A549 (cell line): ENCODE results near the gene SLC30A1. TPM values are rescaled to one million over a fixed set of nuclear protein-coding genes. Genes with fewer than 3 reads are reported as not detected.

Source experiments
- ATAC-seq, 2 experiments: fragments of 200-7000 bp in 1 of 2; fragments of >200 bp in 1 of 2; cut with Nextera tagmentation in 1 of 2; cut with Tn5 transposase in 1 of 2; 3 replicates each; pipeline versions ENCODE4 v1.8.0 to v1.9.1; 2018 to 2020; ENCODE audit warnings: mild to moderate bottlenecking in 1 of 2, moderate library complexity in 1 of 2
- CTCF ChIA-PET: fragments of 300-600 bp; sonication (Branson Sonifier 250); formaldehyde crosslinking; extraction: SDS; loops from one replicate; lab custom pipeline; 2021; ENCODE audit warnings: antibody characterized with exemption, inconsistent platforms; lab: Yijun Ruan, JAX
- POLR2A ChIA-PET: fragments of 350-600 bp; formaldehyde crosslinking; extraction: SDS; loops from one replicate; lab custom pipeline; 2021; ENCODE audit warnings: antibody characterized with exemption, inconsistent platforms; lab: Yijun Ruan, JAX
- DNase-seq, 2 experiments: peaks; one replicate each; pipeline versions ENCODE4 v3.0.0 to v3.0.0-alpha.2; 2011 to 2016; ENCODE audit warnings: low read depth in 1 of 2, low spot score in 1 of 2
- FAIRE-seq: peaks from 2 replicates; lab custom pipeline; 2011; peaks lifted over from hg19 to GRCh38; lab: Jason Lieb, UNC
- H3K27ac ChIP-seq, 2 experiments: fragments of >200 bp; sonication (Bioruptor Twin); formaldehyde crosslinking; 3 replicates each; pipeline ENCODE4 v1.5.1; 2016 to 2017
- H3K4me1 ChIP-seq: fragments of >200 bp; sonication (Bioruptor Twin); formaldehyde crosslinking; 3 replicates; pipeline ENCODE4 v1.6.1; 2016
- H3K4me2 ChIP-seq: fragments of >200 bp; sonication (Bioruptor Twin); formaldehyde crosslinking; 3 replicates; pipeline ENCODE4 v1.6.1; 2016
- H3K4me3 ChIP-seq: fragments of >200 bp; sonication (Bioruptor Twin); formaldehyde crosslinking; 3 replicates; pipeline ENCODE4 v1.5.1; 2016
- H3K9me3 ChIP-seq: fragments of >200 bp; sonication (Bioruptor Twin); formaldehyde crosslinking; 3 replicates; pipeline ENCODE4 v1.6.1; 2016
- BHLHE40 ChIP-seq: IDR thresholded peaks from 2 replicates; pipeline ENCODE4 v1.6.1; 2012; ENCODE audit warnings: low read depth, low read length, inconsistent platforms
- CBX2 ChIP-seq: fragments of 200-600 bp; sonication (generic); IDR thresholded peaks from 2 replicates; pipeline ENCODE4 v1.6.1; 2016; ENCODE audit warnings: low read depth, mild to moderate bottlenecking, borderline replicate concordance
- CEBPB ChIP-seq, 2 experiments: fragments of >200 bp in 1 of 2; sonication (Bioruptor Twin) in 1 of 2; formaldehyde crosslinking in 1 of 2; IDR thresholded peaks; 2 replicates each; pipeline ENCODE4 v1.6.1; 2012 to 2016
- CHD2 ChIP-seq: fragments of 150-350 bp; IDR thresholded peaks from 2 replicates; pipeline ENCODE4 v1.6.1; 2014; ENCODE audit warnings: low read length; ENCODE audit not compliant: partially characterized antibody
- FOSL2 ChIP-seq, 2 experiments: fragments of 450-650 bp in 1 of 2; fragments of >200 bp in 1 of 2; sonication (Bioruptor Twin) in 1 of 2; formaldehyde crosslinking; IDR thresholded peaks; 2 replicates each; pipeline versions ENCODE4 v1.5.0 to v1.6.1; 2016 to 2020; ENCODE audit warnings: mild to moderate bottlenecking in 1 of 2, moderate library complexity in 1 of 2
- FOXS1 ChIP-seq: fragments of 250-450 bp; sonication (Bioruptor Pico); IDR thresholded peaks from 2 replicates; pipeline ENCODE4 v1.5.0; 2020; ENCODE audit warnings: mild to moderate bottlenecking, moderate library complexity
- GATA3 ChIP-seq: IDR thresholded peaks from 2 replicates; pipeline ENCODE4 v1.6.1; 2012; ENCODE audit warnings: borderline replicate concordance
- JUN ChIP-seq, 2 experiments: fragments of >200 bp; sonication (Bioruptor Twin); formaldehyde crosslinking; IDR thresholded peaks; 2 replicates in 1 of 2; 3 replicates in 1 of 2; pipeline ENCODE4 v1.6.1; 2016 to 2017
- KDM1A ChIP-seq: fragments of 200-600 bp; sonication (generic); IDR thresholded peaks from 2 replicates; pipeline ENCODE4 v1.6.1; 2016; ENCODE audit warnings: low read depth, mild to moderate bottlenecking
- MAZ ChIP-seq: fragments of 150-350 bp; IDR thresholded peaks from 2 replicates; pipeline ENCODE4 v1.6.1; 2014; ENCODE audit warnings: antibody characterized with exemption, low read depth, low read length, borderline replicate concordance
- NFE2L2 ChIP-seq: fragments of 150-350 bp; conservative IDR thresholded peaks from 2 replicates; pipeline ENCODE4 v1.6.1; 2014; ENCODE audit warnings: low read length
- POLR2AphosphoS2 ChIP-seq: conservative IDR thresholded peaks from 2 replicates; pipeline ENCODE4 v1.6.1; 2012; ENCODE audit warnings: low read length, improper control_type of control experiment, inconsistent platforms
- RAD21 ChIP-seq, 2 experiments: fragments of >200 bp in 1 of 2; sonication (Bioruptor Twin) in 1 of 2; formaldehyde crosslinking in 1 of 2; IDR thresholded peaks in 1 of 2; conservative IDR thresholded peaks in 1 of 2; 2 replicates in 1 of 2; 3 replicates in 1 of 2; pipeline ENCODE4 v1.6.1; 2012 to 2018; ENCODE audit warnings: inconsistent platforms in 1 of 2
- RCOR1 ChIP-seq: fragments of 150-350 bp; IDR thresholded peaks from 2 replicates; pipeline ENCODE4 v1.6.1; 2014; ENCODE audit warnings: antibody characterized with exemption, low read length, low read depth
- TFCP2L1 ChIP-seq: fragments of 250-450 bp; sonication (Bioruptor Pico); IDR thresholded peaks from 2 replicates; pipeline ENCODE4 v1.5.0; 2021; ENCODE audit warnings: mild to moderate bottlenecking
- USF2 ChIP-seq: fragments of 450-650 bp; IDR thresholded peaks from 2 replicates; pipeline ENCODE4 v1.6.1; 2014; ENCODE audit warnings: antibody characterized with exemption
- ZFP36 ChIP-seq: fragments of 450-650 bp; IDR thresholded peaks from 2 replicates; pipeline ENCODE4 v1.6.1; 2014; ENCODE audit warnings: borderline replicate concordance; ENCODE audit not compliant: partially characterized antibody
- ZNF302 ChIP-seq: fragments of 250-450 bp; sonication (Bioruptor Pico); IDR thresholded peaks from 2 replicates; pipeline ENCODE4 v1.9.0; 2021; ENCODE audit warnings: inconsistent platforms, mild to moderate bottlenecking, moderate library complexity
- WGBS: methylation state at CpG from one replicate; pipeline ENCODE4 v1.1.6; 2017; ENCODE audit errors: missing lambda C conversion rate; 5-methylcytosine and 5-hydroxymethylcytosine counted together
- polyA plus RNA-seq, 4 experiments: library from polyadenylated mRNA; depleted of rRNA in 3 of 4; stranded (reverse); fragments of >200 nt; fragmentation: RNase III in 1 of 4; extraction: RNeasy Plus Mini Kit Qiagen cat#74134 plus additional on column Dnase treatment in 1 of 4; gene quantifications; 2 replicates in 3 of 4; 3 replicates in 1 of 4; pipeline ENCODE4 v1.2.3, GENCODE V29; 2011 to 2017
- TF ChIP-seq, protein P1 (sequence below): fragments of >200 bp; sonication (Bioruptor Twin); formaldehyde crosslinking; IDR thresholded peaks from 3 replicates; pipeline ENCODE4 v1.6.1; 2016
- TF ChIP-seq, protein P2 (sequence below): fragments of 150-350 bp; IDR thresholded peaks from 2 replicates; pipeline ENCODE4 v1.6.1; 2014; ENCODE audit warnings: low read depth, mild to moderate bottlenecking, low read length
- TF ChIP-seq, protein P3 (sequence below): IDR thresholded peaks from 2 replicates; pipeline ENCODE4 v1.6.1; 2012; ENCODE audit warnings: low read depth, borderline replicate concordance

SLC30A1 gene
- polyA plus RNA-seq, 2 of the 4 experiments (the other 2 are of a cell fraction) = 20.6 to 27.0 TPM

- TF ChIP-seq CBX2 (no peak), CEBPB (IDR thresholded peaks at IDR 0.05) (no peak), RCOR1 (no peak), USF2 (no peak), ZFP36 (no peak)
- TF ChIP-seq, all 56 proteins: peak for 0
Measured at GRCh38 chr1:211532088-211532444, 46.9 kb downstream of the SLC30A1 start (continued).

DNA sequence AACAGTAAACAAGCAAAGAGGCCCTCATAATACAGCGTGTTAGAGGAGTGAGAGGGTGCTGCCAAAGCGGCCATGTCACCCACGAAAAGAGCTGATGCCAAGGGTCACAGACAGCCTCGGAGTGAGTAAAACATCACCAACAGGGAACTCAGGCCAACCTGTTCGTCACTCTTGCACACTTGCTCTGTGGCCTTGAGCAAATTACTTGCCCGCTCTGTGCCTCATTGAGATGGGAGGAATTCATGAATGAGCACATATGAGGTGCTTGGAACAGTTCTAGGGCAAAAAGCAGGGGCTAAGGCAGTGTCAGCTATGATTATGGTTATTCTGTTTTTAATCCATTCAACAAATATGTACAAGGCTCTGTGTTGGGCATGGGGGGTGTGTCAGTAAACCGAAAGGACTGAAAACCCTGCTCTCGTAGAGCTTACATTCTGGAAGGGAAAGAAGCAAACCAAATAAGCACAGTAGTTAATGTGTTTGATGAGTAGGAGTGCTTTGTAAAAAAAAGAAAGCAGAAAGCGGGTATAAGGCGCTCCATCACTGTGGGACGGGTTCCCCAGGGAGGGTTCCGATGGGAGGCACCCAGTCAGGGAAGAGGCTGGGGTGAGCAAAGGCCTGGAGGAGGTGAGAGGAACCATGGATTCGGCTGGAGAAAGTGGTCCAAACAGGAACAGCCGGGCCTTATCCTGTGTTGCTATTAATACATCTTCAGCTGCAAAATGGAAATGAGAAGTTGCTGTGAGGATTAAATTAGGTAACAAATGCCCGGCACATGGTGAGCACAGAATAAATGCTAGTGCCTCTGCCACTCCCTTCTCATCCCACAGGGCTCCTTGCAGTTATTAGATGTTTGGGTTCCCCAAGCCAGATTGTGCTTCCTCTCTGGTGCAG lies 47.5 kb downstream of the SLC30A1 start:
- ChIA-PET POLR2A (no interaction called here), CTCF (interaction anchor here (1.7 to 5.6 kb wide), 3 partner anchors 15 to 124 kb away, joined by 5 to 42 read pairs (median 7); no protein-coding TSS in a partner anchor)
- Histone ChIP-seq H3K9me3 (no peaks in the 10 kb centered on the region), H3K4me1 (no peaks in the 10 kb centered on the region), H3K4me2 (no peak overlapping the region), H3K4me3 (no peak overlapping the region), H3K27ac (no peak overlapping the region)
- no peak for FAIRE-seq
- WGBS = 76% methylated on average over 15 of the region's 15 CpGs
- no peak for DNase-seq
- no peak for ATAC-seq
- TF ChIP-seq KDM1A (no peak), GATA3 (no peak), BHLHE40 (no peak), NFE2L2 (no peak), JUN (IDR thresholded peaks at IDR 0.05) (no peak), RAD21 (conservative IDR thresholded peaks at IDR 0.05 in 1 of 2, IDR thresholded peaks at IDR 0.05 in 1 of 2) (no peak), FOXS1 (CRISPR knock-in tag) (no peak), MAZ (no peak), TFCP2L1 (no peak), CHD2 (no peak), USF2 (no peak), POLR2AphosphoS2 (no peak)
- TF ChIP-seq, protein P1, sequence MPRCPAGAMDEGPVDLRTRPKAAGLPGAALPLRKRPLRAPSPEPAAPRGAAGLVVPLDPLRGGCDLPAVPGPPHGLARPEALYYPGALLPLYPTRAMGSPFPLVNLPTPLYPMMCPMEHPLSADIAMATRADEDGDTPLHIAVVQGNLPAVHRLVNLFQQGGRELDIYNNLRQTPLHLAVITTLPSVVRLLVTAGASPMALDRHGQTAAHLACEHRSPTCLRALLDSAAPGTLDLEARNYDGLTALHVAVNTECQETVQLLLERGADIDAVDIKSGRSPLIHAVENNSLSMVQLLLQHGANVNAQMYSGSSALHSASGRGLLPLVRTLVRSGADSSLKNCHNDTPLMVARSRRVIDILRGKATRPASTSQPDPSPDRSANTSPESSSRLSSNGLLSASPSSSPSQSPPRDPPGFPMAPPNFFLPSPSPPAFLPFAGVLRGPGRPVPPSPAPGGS = no peak
- TF ChIP-seq, protein P2, sequence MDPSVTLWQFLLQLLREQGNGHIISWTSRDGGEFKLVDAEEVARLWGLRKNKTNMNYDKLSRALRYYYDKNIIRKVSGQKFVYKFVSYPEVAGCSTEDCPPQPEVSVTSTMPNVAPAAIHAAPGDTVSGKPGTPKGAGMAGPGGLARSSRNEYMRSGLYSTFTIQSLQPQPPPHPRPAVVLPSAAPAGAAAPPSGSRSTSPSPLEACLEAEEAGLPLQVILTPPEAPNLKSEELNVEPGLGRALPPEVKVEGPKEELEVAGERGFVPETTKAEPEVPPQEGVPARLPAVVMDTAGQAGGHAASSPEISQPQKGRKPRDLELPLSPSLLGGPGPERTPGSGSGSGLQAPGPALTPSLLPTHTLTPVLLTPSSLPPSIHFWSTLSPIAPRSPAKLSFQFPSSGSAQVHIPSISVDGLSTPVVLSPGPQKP = no peak

GRCh38 chr1:211530102-211530501 lies 48.9 kb downstream of the SLC30A1 start:
- 49% methylated on average over 2 of the region's 2 CpGs for WGBS
- CTCF ChIA-PET = interaction anchor here (0.6 to 2.2 kb wide), 3 partner anchors 14 to 126 kb away, joined by 3 to 5 read pairs (median 3); no protein-coding TSS in a partner anchor

More at GRCh38 chr1:211530102-211530501, 48.9 kb downstream of the SLC30A1 start:
- TF ChIP-seq ZNF302 (CRISPR knock-in tag) = no peak
- no peak for TF ChIP-seq CBX2
- TF ChIP-seq, protein P3, sequence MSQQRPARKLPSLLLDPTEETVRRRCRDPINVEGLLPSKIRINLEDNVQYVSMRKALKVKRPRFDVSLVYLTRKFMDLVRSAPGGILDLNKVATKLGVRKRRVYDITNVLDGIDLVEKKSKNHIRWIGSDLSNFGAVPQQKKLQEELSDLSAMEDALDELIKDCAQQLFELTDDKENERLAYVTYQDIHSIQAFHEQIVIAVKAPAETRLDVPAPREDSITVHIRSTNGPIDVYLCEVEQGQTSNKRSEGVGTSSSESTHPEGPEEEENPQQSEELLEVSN = no peak
- no peak for TF ChIP-seq FOSL2 (IDR thresholded peaks at IDR 0.05)
- no peak for TF ChIP-seq FOSL2 (CRISPR knock-in tag; IDR thresholded peaks at IDR 0.05)
- H3K4me2 ChIP-seq = no peak overlapping the region
- ATAC-seq (no peak), DNase-seq (no peak), FAIRE-seq (no peak)
- POLR2A ChIA-PET = no interaction called here
- H3K9me3 ChIP-seq = no peaks in the 10 kb centered on the region
- H3K4me3 ChIP-seq = no peak overlapping the region
- no peaks in the 10 kb centered on the region for H3K4me1 ChIP-seq
- H3K27ac ChIP-seq = no peak overlapping the region
